PC-9 (cell line): ENCODE data around the gene ARMC9.

Source experiments
- CTCF ChIP-seq: fragments of 200-600 bp; sonication (generic); conservative IDR thresholded peaks from 2 replicates; pipeline ENCODE4 v1.6.1; 2017; ENCODE audit warnings: mixed run types, antibody characterized with exemption, mild to moderate bottlenecking, moderate library complexity
- EZH2 ChIP-seq: fragments of 200-600 bp; sonication (generic); IDR thresholded peaks from 2 replicates; pipeline ENCODE4 v1.8.0; 2017; ENCODE audit warnings: antibody characterized with exemption, low read depth

DNA sequence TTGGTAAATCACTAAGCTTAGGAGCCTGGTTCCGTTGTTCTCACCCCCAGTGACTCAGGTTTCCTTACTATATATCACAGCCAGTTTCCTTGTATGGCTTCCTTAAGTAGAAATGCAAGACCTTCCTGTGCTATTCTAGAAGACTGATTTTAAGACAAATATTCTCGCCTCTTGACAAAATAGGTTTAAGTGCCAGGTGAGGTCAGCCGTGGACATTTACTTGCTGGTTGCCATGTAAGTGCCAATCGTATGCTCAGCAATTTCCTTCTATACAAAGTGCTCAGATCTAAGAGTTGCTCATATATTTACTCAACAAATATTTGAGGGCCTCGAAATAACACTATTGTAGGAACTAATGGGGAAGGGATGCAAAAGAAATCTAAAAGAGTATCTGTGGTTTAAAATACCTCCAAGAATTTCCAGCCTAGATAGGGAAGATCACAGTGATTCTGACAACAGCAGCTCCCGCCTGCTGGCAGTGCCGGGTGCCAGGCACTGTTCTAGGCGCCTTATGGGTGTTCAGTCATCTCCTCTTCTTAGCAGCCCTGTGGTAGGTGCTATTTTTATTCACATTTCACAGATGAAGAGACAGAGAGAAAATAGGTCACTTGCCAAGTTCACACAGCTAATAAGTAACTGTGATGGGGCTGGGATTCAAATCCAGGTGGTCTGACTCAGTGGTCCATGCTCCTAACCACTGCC is 101.7 kb downstream of the ARMC9 start:
- TF ChIP-seq CTCF (no peak), EZH2 (no peak)
